ENCODE data around the gene CLPSL1. TPM values are rescaled to one million over a fixed set of nuclear protein-coding genes. Genes with fewer than 3 reads are reported as not detected.

CLPSL1 gene
- total and polyA plus RNA-seq, 2 donors (not counting 1 experiment from before 2014, with no cell fraction given): not detected

- H3K9me3 ChIP-seq (ENCODE audit: control extremely low read depth in 1 of 3, control insufficient read depth in 2 of 3, insufficient read depth in 1 of 3, low read length in 2 of 3): peaks cover 0 to 9% (median 7%) of the 10 kb centered on the region in 3 donors
- H2AFZ ChIP-seq (ENCODE audit: insufficient read depth, low read depth, low read length, poor library complexity, severe bottlenecking): no peak overlapping the region
- no peaks in the 10 kb centered on the region for H4K20me1 ChIP-seq (ENCODE audit: control insufficient read depth, insufficient read depth, low read length, poor library complexity, severe bottlenecking)
- no peak overlapping the region for H3K9ac ChIP-seq (ENCODE audit: low read length)
- POLR2A ChIA-PET: no interaction called here
- H3K27me3 Mint-ChIP-seq: no peaks in the 10 kb centered on the region
- no peak overlapping the region for H3K4me3 Mint-ChIP-seq
- no peaks in the 10 kb centered on the region for H3K79me2 ChIP-seq (ENCODE audit: control insufficient read depth, insufficient read depth, low read length)
- H3K4me3 ChIP-seq (ENCODE audit: control extremely low read depth in 1 of 5, extremely low read depth in 1 of 5, insufficient read depth in 1 of 5, low read depth in 2 of 5, low read length in 4 of 5): no peak overlapping the region
- no peak overlapping the region for H3K27ac Mint-ChIP-seq
- H3K9me3 Mint-ChIP-seq (ENCODE audit: insufficient read depth): peaks cover 9% of the 10 kb centered on the region
- H3K36me3 ChIP-seq (replicated peaks in 1 of 2; ENCODE audit: control extremely low read depth in 1 of 2, control insufficient read depth in 1 of 2, extremely low read depth in 1 of 2, insufficient read depth in 2 of 2, low read length in 1 of 2): no peaks in the 10 kb centered on the region
- no peaks in the 10 kb centered on the region for H3K4me1 Mint-ChIP-seq
- no peak overlapping the region for H3K27ac ChIP-seq (ENCODE audit: low read length in 2 of 2)
- no peak for DNase-seq
- no peak for ATAC-seq (ENCODE audit: low read depth)
- TF ChIP-seq CTCF (IDR thresholded peaks at IDR 0.05): no peak
- TF ChIP-seq EZH2 (IDR thresholded peaks at IDR 0.05; ENCODE audit: borderline replicate concordance, insufficient read depth, low read depth, low read length, poor library complexity, severe bottlenecking): no peak
- CTCF ChIA-PET: interaction anchor here (0.6 kb wide), 1 partner anchor 75 kb away, joined by 3 read pairs; no protein-coding TSS in a partner anchor
- no peaks in the 10 kb centered on the region for H3K27me3 ChIP-seq (replicated peaks in 1 of 4; ENCODE audit: control extremely low read depth in 1 of 4, control insufficient read depth in 3 of 4, insufficient read depth in 4 of 4, low read length in 3 of 4)
- H3K4me2 ChIP-seq (replicated peaks; ENCODE audit: low read depth, low read length, poor library complexity, severe bottlenecking): no peak overlapping the region
- H3K4me1 ChIP-seq (ENCODE audit: control insufficient read depth in 2 of 2, insufficient read depth in 2 of 2, low read length in 2 of 2): no peaks in the 10 kb centered on the region
- intact Hi-C loops (cut with micrococcal nuclease): no loop called here
- whole genome bisulfite sequencing (ENCODE audit: insufficient coverage): 89% methylated on average over 4 of the region's 4 CpGs
Measured at GRCh38 chr6:35751594-35751993, 29.2 kb upstream of the CLPSL1 start.

GRCh38 chr6:35752330-35752729 lies 28.5 kb upstream of the CLPSL1 start:
- Histone ChIP-seq H3K4me1 (ENCODE audit: control insufficient read depth in 2 of 2, insufficient read depth in 2 of 2, low read length in 2 of 2) (peaks cover 0 to 2% of the 10 kb centered on the region in 2 donors), H3K79me2 (ENCODE audit: control insufficient read depth, insufficient read depth, low read length) (no peaks in the 10 kb centered on the region), H3K36me3 (replicated peaks in 1 of 2; ENCODE audit: control extremely low read depth in 1 of 2, control insufficient read depth in 1 of 2, extremely low read depth in 1 of 2, insufficient read depth in 2 of 2, low read length in 1 of 2) (no peaks in the 10 kb centered on the region), H2AFZ (ENCODE audit: insufficient read depth, low read depth, low read length, poor library complexity, severe bottlenecking) (no peak overlapping the region), H3K4me2 (replicated peaks; ENCODE audit: low read depth, low read length, poor library complexity, severe bottlenecking) (no peak overlapping the region), H3K9me3 (ENCODE audit: control extremely low read depth in 1 of 3, control insufficient read depth in 2 of 3, insufficient read depth in 1 of 3, low read length in 2 of 3) (peaks cover 0 to 7% (median 6%) of the 10 kb centered on the region in 3 donors), H3K9ac (ENCODE audit: low read length) (no peak overlapping the region), H3K27ac (ENCODE audit: low read length in 2 of 2) (no peak overlapping the region), H4K20me1 (ENCODE audit: control insufficient read depth, insufficient read depth, low read length, poor library complexity, severe bottlenecking) (no peaks in the 10 kb centered on the region), H3K27me3 (replicated peaks in 1 of 4; ENCODE audit: control extremely low read depth in 1 of 4, control insufficient read depth in 3 of 4, insufficient read depth in 4 of 4, low read length in 3 of 4) (no peaks in the 10 kb centered on the region), H3K4me3 (ENCODE audit: control extremely low read depth in 1 of 5, extremely low read depth in 1 of 5, insufficient read depth in 1 of 5, low read depth in 2 of 5, low read length in 4 of 5) (no peak overlapping the region)
- ATAC-seq (ENCODE audit: low read depth) (no peak), DNase-seq (no peak)
- 100% methylated on average over 3 of the region's 4 CpGs for WGBS (ENCODE audit: insufficient coverage)
- no peak overlapping the region for H3K4me3 Mint-ChIP-seq
- no peaks in the 10 kb centered on the region for H3K27me3 Mint-ChIP-seq
- H3K27ac Mint-ChIP-seq: no peak overlapping the region
- H3K9me3 Mint-ChIP-seq (ENCODE audit: insufficient read depth): peaks cover 7% of the 10 kb centered on the region
- TF ChIP-seq CTCF (IDR thresholded peaks at IDR 0.05): no peak
- TF ChIP-seq EZH2 (IDR thresholded peaks at IDR 0.05; ENCODE audit: borderline replicate concordance, insufficient read depth, low read depth, low read length, poor library complexity, severe bottlenecking): no peak
- ChIA-PET CTCF (interaction anchor here (0.7 kb wide), 1 partner anchor 172 kb away, joined by 3 read pairs; no protein-coding TSS in a partner anchor), POLR2A (no interaction called here)
- intact Hi-C loops (cut with micrococcal nuclease): no loop called here
- peaks cover under 1% of the 10 kb centered on the region for H3K4me1 Mint-ChIP-seq
